DOHH2 (cell line): ENCODE data around the gene IL4.

Experiments used
- CTCF ChIP-seq: fragments of 200-600 bp; sonication (generic); IDR thresholded peaks from one replicate; pipeline ENCODE4 v1.5.1; 2014; ENCODE audit warnings: antibody characterized with exemption, mild to moderate bottlenecking, low read depth, low read length; ENCODE audit not compliant: poor library complexity, severe bottlenecking
- EZH2phosphoT487 ChIP-seq: fragments of 200-600 bp; sonication (generic); IDR thresholded peaks from 2 replicates; pipeline ENCODE4 v1.6.1; 2017; ENCODE audit warnings: borderline replicate concordance, mild to moderate bottlenecking, antibody characterized with exemption, low read length, moderate library complexity, mixed read lengths

DNA sequence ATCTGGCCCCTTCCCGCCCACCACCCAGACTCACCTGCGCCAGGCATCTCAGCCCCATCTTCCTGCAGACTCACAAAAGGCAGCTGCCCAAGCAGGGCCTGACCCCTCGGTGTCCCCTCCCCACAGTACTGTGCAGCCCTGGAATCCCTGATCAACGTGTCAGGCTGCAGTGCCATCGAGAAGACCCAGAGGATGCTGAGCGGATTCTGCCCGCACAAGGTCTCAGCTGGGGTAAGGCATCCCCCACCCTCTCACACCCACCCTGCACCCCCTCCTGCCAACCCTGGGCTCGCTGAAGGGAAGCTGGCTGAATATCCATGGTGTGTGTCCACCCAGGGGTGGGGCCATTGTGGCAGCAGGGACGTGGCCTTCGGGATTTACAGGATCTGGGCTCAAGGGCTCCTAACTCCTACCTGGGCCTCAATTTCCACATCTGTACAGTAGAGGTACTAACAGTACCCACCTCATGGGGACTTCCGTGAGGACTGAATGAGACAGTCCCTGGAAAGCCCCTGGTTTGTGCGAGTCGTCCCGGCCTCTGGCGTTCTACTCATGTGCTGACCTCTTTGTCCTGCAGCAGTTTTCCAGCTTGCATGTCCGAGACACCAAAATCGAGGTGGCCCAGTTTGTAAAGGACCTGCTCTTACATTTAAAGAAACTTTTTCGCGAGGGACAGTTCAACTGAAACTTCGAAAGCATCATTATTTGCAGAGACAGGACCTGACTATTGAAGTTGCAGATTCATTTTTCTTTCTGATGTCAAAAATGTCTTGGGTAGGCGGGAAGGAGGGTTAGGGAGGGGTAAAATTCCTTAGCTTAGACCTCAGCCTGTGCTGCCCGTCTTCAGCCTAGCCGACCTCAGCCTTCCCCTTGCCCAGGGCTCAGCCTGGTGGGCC, 13.9 kb upstream of the IL4 start:
- no peak for TF ChIP-seq CTCF
- TF ChIP-seq EZH2phosphoT487, result no peak
